Measurements from ENCODE around the gene TMEM204. TPM values are rescaled to one million over a fixed set of nuclear protein-coding genes. Genes with fewer than 3 reads are reported as not detected.
A peak's percentile ranks its signal among the peaks of the same experiment; 100 is the strongest.

TMEM204 gene
- total and polyA plus RNA-seq, 2 donors (not counting 1 experiment from before 2014, with no cell fraction given) = 0.27 to 2.7 TPM

GRCh38 chr16:1492082-1492922 is 41.2 kb upstream of the TMEM204 start:
- Mint-ChIP-seq H3K9me3 (ENCODE audit: insufficient read depth) (no peaks in the 10 kb centered on the region), H3K27me3 (no peaks in the 10 kb centered on the region), H3K4me1 (peaks cover 17% of the 10 kb centered on the region), H3K4me3 (peak overlapping the region; percentile 97), H3K27ac (peak overlapping the region; percentile 99)
- H3K4me2 ChIP-seq (replicated peaks; ENCODE audit: low read depth, low read length, poor library complexity, severe bottlenecking) = peak overlapping the region; percentile 99
- H3K79me2 ChIP-seq (ENCODE audit: control insufficient read depth, insufficient read depth, low read length) = peaks cover 49% of the 10 kb centered on the region
- peaks cover 0 to 26% of the 10 kb centered on the region in 2 experiments for H3K36me3 ChIP-seq (replicated peaks in 1 of 2; ENCODE audit: control extremely low read depth in 1 of 2, control insufficient read depth in 1 of 2, extremely low read depth in 1 of 2, insufficient read depth in 2 of 2, low read length in 1 of 2)
- no peaks in the 10 kb centered on the region for H3K9me3 ChIP-seq (ENCODE audit: control extremely low read depth in 1 of 3, control insufficient read depth in 2 of 3, insufficient read depth in 1 of 3, low read length in 2 of 3)
- TF ChIP-seq, protein P1, sequence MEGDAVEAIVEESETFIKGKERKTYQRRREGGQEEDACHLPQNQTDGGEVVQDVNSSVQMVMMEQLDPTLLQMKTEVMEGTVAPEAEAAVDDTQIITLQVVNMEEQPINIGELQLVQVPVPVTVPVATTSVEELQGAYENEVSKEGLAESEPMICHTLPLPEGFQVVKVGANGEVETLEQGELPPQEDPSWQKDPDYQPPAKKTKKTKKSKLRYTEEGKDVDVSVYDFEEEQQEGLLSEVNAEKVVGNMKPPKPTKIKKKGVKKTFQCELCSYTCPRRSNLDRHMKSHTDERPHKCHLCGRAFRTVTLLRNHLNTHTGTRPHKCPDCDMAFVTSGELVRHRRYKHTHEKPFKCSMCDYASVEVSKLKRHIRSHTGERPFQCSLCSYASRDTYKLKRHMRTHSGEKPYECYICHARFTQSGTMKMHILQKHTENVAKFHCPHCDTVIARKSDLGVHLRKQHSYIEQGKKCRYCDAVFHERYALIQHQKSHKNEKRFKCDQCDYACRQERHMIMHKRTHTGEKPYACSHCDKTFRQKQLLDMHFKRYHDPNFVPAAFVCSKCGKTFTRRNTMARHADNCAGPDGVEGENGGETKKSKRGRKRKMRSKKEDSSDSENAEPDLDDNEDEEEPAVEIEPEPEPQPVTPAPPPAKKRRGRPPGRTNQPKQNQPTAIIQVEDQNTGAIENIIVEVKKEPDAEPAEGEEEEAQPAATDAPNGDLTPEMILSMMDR (IDR thresholded peaks at IDR 0.05) = no peak
- no peak for TF ChIP-seq EZH2 (IDR thresholded peaks at IDR 0.05; ENCODE audit: borderline replicate concordance, insufficient read depth, low read depth, low read length, poor library complexity, severe bottlenecking)
- intact Hi-C loops (cut with micrococcal nuclease) = loop anchor here (2.0 to 5.0 kb wide), 2 partner anchors 34 to 120 kb away; partner anchors contain the start of genes CRAMP1 and IFT140
- peak overlapping the region; percentile 85 for H3K9ac ChIP-seq (ENCODE audit: low read length)
- POLR2A ChIA-PET = interaction anchor here (0.5 to 2.9 kb wide), 11 partner anchors 12 to 170 kb away, joined by 3 to 21 read pairs (median 3); partner anchors contain the start of genes CCDC154 and UQCC4
- 93% methylated on average over 18 of the region's 23 CpGs for WGBS (ENCODE audit: insufficient coverage)
- CTCF ChIA-PET = interaction anchor here (1.0 to 1.6 kb wide), 4 partner anchors 10 to 64 kb away, joined by 3 to 9 read pairs (median 4); no protein-coding TSS in a partner anchor
- H2AFZ ChIP-seq (ENCODE audit: insufficient read depth, low read depth, low read length, poor library complexity, severe bottlenecking) = peak overlapping the region; percentile 90
- DNase-seq = no peak
- H3K27ac ChIP-seq (ENCODE audit: low read length in 2 of 2) = peak overlapping the region; percentile 95 to 96
- ATAC-seq (ENCODE audit: low read depth) = no peak
- H4K20me1 ChIP-seq (ENCODE audit: control insufficient read depth, insufficient read depth, low read length, poor library complexity, severe bottlenecking) = peaks cover 31% of the 10 kb centered on the region
- peaks cover 17 to 25% of the 10 kb centered on the region in 2 donors for H3K4me1 ChIP-seq (ENCODE audit: control insufficient read depth in 2 of 2, insufficient read depth in 2 of 2, low read length in 2 of 2)
- no peaks in the 10 kb centered on the region for H3K27me3 ChIP-seq (replicated peaks in 1 of 4; ENCODE audit: control extremely low read depth in 1 of 4, control insufficient read depth in 3 of 4, insufficient read depth in 4 of 4, low read length in 3 of 4)
- H3K4me3 ChIP-seq (ENCODE audit: control extremely low read depth in 1 of 5, extremely low read depth in 1 of 5, insufficient read depth in 1 of 5, low read depth in 2 of 5, low read length in 4 of 5) = peak overlapping the region in 4 of 5 experiments; percentile 54 to 78 (median 70)
